NCI-H2107 (cell line): ENCODE data around the gene LMBR1.
"Not testable (repeated sequence)": the region's sequence is repeated elsewhere in the genome, so short reads cannot be mapped to it uniquely, and the experiment has no call there.

Source experiments
- DNase-seq: peaks from one replicate; lab custom pipeline; 2025; lab: John Stamatoyannopoulos, UW

The LMBR1 gene

GRCh38 chr7:156845379-156846101 lies 47.4 kb downstream of the LMBR1 start:
- no peak for DNase-seq

- DNase-seq: not testable (repeated sequence)
Measured at GRCh38 chr7:156843582-156843981, 49.4 kb downstream of the LMBR1 start.

- no peak for DNase-seq
Measured at GRCh38 chr7:156843157-156843556, 49.8 kb downstream of the LMBR1 start.

- no peak for DNase-seq
Measured at GRCh38 chr7:156842740-156843140, 50.2 kb downstream of the LMBR1 start.

GRCh38 chr7:156842317-156842716 lies 50.7 kb downstream of the LMBR1 start:
- no peak for DNase-seq

GRCh38 chr7:156841497-156841896 lies 51.5 kb downstream of the LMBR1 start:
- DNase-seq: no peak

- no peak for DNase-seq
Measured at GRCh38 chr7:156840134-156840533, 52.8 kb downstream of the LMBR1 start.

- DNase-seq: no peak
Measured at GRCh38 chr7:156836443-156836842, 56.5 kb downstream of the LMBR1 start.

- no peak for DNase-seq
Measured at GRCh38 chr7:156834462-156834861, 58.5 kb downstream of the LMBR1 start.

- DNase-seq: no peak
Measured at GRCh38 chr7:156833312-156833711, 59.7 kb downstream of the LMBR1 start.

GRCh38 chr7:156832195-156832877 lies 60.6 kb downstream of the LMBR1 start:
- DNase-seq: no peak

GRCh38 chr7:156829669-156830336 lies 63.2 kb downstream of the LMBR1 start:
- DNase-seq: no peak

- DNase-seq: no peak
Measured at GRCh38 chr7:156827587-156828203, 65.3 kb downstream of the LMBR1 start.

- DNase-seq: no peak
Measured at GRCh38 chr7:156823435-156823834, 69.5 kb downstream of the LMBR1 start.

GRCh38 chr7:156820445-156821063 lies 72.4 kb downstream of the LMBR1 start:
- no peak for DNase-seq

GRCh38 chr7:156819733-156820295 lies 73.2 kb downstream of the LMBR1 start:
- no peak for DNase-seq

GRCh38 chr7:156818133-156818532 lies 74.8 kb downstream of the LMBR1 start:
- no peak for DNase-seq

GRCh38 chr7:156816943-156817572 lies 75.9 kb downstream of the LMBR1 start:
- DNase-seq: no peak

GRCh38 chr7:156811706-156812105 lies 81.3 kb downstream of the LMBR1 start:
- no peak for DNase-seq

- DNase-seq: not testable (repeated sequence)
Measured at GRCh38 chr7:156803656-156804055, 89.3 kb downstream of the LMBR1 start.

- DNase-seq: no peak
Measured at GRCh38 chr7:156802214-156802613, 90.8 kb downstream of the LMBR1 start.
